GM23248 (cell line): Measurements from ENCODE around the gene TMEM59L.

ENCODE experiments used
- EZH2 ChIP-seq: fragments of 200-600 bp; sonication (generic); IDR thresholded peaks from 2 replicates; pipeline ENCODE4 v1.6.1; 2018; ENCODE audit warnings: antibody characterized with exemption, mild to moderate bottlenecking; ENCODE audit not compliant: insufficient read depth, poor library complexity, severe bottlenecking
- EZH2phosphoT487 ChIP-seq: fragments of 200-600 bp; sonication (generic); IDR thresholded peaks from 2 replicates; pipeline ENCODE4 v1.6.1; 2018; ENCODE audit warnings: antibody characterized with exemption, moderate library complexity, mild to moderate bottlenecking, low read depth; ENCODE audit not compliant: insufficient read depth

DNA sequence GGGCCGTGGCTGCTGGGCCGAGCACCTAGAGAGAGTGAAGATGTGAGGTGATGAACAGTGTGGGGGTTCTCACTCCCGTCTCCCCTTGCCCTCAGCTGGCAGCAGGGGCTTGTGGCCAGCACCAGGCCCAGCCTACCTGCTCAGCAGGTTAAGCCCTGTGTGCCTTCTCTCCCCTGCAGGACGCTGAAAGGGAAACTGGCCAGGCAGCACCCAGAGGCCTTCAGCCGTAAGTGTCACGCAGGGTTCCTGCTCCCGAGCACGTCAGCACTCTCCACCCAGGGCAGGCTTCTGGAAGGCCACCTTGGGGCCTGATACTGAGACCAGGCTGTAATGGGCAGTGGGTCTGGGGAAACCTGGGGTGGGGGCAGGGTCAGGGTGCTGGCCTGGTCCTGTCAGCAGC, 45.7 kb upstream of the TMEM59L start:
- TF ChIP-seq EZH2phosphoT487 = no peak
- no peak for TF ChIP-seq EZH2
